ENCODE measurements around the gene MED7.

- TF ChIP-seq CTCF (IDR thresholded peaks at IDR 0.05; ENCODE audit: low read depth, low read length, missing input control) (no peak), YY1 (IDR thresholded peaks at IDR 0.05) (no peak), MAX (IDR thresholded peaks at IDR 0.05) (no peak), RAD21 (IDR thresholded peaks at IDR 0.05) (no peak), TAF1 (conservative IDR thresholded peaks at IDR 0.05) (no peak)
Observed at GRCh38 chr5:157132281-157132612, 10.4 kb downstream of the MED7 start.
